ENCODE results near the gene TNFRSF1A. TPM values are rescaled to one million over a fixed set of nuclear protein-coding genes. Genes with fewer than 3 reads are reported as not detected.

TNFRSF1A gene
- total and polyA plus RNA-seq, 2 of the 13 experiments (the other 11 are each of a cell fraction or from before 2014, with no cell fraction given) = 41.5 to 61.2 TPM

DNA sequence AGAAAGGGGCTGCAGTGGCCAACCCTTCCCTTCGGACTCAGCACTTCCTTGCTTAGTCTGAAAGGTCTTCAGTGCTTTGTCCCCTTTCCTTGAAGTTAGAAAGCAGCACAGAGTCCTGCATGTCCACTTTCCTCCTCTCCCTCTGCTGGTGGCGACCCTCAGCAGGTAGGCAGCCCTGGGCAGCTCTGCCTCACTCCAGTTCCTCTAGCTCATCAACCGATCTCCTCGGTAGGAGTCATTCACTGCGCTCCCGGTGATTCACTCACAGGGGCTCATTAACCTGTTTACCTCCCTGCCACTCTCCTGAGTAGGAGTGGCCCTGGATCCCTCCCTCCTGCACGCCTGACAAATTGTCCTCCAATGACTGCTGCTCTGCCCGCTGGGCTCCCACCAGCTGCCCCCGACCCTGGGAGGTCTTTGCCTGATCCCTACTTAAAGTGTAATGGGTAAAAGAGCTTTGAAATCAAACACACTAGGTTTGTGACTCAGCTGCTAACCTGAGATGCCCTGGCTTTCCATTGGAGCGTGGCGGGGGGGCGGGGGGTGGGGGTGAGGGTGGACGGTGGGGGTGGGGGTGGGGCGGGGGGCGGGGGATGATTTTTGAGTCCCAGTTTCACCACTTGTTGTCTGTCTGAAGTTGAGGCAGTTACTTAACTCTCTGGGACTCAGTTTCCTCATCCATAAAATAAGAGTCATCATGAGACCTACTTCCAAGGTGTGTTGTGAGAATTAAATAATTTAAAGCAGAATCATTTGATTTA lies 29.3 kb upstream of the TNFRSF1A start (continued):
- TF ChIP-seq, protein P1, sequence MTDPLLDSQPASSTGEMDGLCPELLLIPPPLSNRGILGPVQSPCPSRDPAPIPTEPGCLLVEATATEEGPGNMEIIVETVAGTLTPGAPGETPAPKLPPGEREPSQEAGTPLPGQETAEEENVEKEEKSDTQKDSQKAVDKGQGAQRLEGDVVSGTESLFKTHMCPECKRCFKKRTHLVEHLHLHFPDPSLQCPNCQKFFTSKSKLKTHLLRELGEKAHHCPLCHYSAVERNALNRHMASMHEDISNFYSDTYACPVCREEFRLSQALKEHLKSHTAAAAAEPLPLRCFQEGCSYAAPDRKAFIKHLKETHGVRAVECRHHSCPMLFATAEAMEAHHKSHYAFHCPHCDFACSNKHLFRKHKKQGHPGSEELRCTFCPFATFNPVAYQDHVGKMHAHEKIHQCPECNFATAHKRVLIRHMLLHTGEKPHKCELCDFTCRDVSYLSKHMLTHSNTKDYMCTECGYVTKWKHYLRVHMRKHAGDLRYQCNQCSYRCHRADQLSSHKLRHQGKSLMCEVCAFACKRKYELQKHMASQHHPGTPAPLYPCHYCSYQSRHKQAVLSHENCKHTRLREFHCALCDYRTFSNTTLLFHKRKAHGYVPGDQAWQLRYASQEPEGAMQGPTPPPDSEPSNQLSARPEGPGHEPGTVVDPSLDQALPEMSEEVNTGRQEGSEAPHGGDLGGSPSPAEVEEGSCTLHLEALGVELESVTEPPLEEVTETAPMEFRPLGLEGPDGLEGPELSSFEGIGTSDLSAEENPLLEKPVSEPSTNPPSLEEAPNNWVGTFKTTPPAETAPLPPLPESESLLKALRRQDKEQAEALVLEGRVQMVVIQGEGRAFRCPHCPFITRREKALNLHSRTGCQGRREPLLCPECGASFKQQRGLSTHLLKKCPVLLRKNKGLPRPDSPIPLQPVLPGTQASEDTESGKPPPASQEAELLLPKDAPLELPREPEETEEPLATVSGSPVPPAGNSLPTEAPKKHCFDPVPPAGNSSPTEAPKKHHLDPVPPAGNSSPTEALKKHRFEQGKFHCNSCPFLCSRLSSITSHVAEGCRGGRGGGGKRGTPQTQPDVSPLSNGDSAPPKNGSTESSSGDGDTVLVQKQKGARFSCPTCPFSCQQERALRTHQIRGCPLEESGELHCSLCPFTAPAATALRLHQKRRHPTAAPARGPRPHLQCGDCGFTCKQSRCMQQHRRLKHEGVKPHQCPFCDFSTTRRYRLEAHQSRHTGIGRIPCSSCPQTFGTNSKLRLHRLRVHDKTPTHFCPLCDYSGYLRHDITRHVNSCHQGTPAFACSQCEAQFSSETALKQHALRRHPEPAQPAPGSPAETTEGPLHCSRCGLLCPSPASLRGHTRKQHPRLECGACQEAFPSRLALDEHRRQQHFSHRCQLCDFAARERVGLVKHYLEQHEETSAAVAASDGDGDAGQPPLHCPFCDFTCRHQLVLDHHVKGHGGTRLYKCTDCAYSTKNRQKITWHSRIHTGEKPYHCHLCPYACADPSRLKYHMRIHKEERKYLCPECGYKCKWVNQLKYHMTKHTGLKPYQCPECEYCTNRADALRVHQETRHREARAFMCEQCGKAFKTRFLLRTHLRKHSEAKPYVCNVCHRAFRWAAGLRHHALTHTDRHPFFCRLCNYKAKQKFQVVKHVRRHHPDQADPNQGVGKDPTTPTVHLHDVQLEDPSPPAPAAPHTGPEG (CRISPR knock-in tag; IDR thresholded peaks at IDR 0.05) = no peak
- no peak for TF ChIP-seq ZNF619 (CRISPR knock-in tag; IDR thresholded peaks at IDR 0.05)
- peak; percentile 31; the same call in 1 of the 2 replicates for TF ChIP-seq ZSCAN9 (CRISPR knock-in tag; IDR thresholded peaks at IDR 0.05; ENCODE audit: borderline replicate concordance)
- no peak for TF ChIP-seq ZNF33B (CRISPR knock-in tag; IDR thresholded peaks at IDR 0.05)
- no peak for TF ChIP-seq ZNF275 (CRISPR knock-in tag; IDR thresholded peaks at IDR 0.05; ENCODE audit: borderline replicate concordance)
- peak; percentile 59 for TF ChIP-seq ZMYM4 (CRISPR knock-in tag; IDR thresholded peaks at IDR 0.05)
- TF ChIP-seq, protein P2, sequence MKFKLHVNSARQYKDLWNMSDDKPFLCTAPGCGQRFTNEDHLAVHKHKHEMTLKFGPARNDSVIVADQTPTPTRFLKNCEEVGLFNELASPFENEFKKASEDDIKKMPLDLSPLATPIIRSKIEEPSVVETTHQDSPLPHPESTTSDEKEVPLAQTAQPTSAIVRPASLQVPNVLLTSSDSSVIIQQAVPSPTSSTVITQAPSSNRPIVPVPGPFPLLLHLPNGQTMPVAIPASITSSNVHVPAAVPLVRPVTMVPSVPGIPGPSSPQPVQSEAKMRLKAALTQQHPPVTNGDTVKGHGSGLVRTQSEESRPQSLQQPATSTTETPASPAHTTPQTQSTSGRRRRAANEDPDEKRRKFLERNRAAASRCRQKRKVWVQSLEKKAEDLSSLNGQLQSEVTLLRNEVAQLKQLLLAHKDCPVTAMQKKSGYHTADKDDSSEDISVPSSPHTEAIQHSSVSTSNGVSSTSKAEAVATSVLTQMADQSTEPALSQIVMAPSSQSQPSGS (CRISPR knock-in tag; IDR thresholded peaks at IDR 0.05) = peak; percentile 48; the same call in 1 of the 2 replicates
- no peak for TF ChIP-seq CAMTA2 (CRISPR knock-in tag; IDR thresholded peaks at IDR 0.05; ENCODE audit: borderline replicate concordance)
- peak; percentile 56; the same call in 1 of the 2 replicates for TF ChIP-seq CBX5 (CRISPR knock-in tag; IDR thresholded peaks at IDR 0.05; ENCODE audit: borderline replicate concordance)
- no peak for TF ChIP-seq DMAP1 (CRISPR knock-in tag; IDR thresholded peaks at IDR 0.05)
- TF ChIP-seq RORA (CRISPR knock-in tag; IDR thresholded peaks at IDR 0.05) = no peak
- 0 out of 2 replicates have a peak, but pooled peaks have one; percentile 31 for TF ChIP-seq SMAD3 (CRISPR knock-in tag; IDR thresholded peaks at IDR 0.05)
- TF ChIP-seq ZNF746 (CRISPR knock-in tag; IDR thresholded peaks at IDR 0.05) = peak; percentile 82
- no peak for TF ChIP-seq ZNF841 (CRISPR knock-in tag; IDR thresholded peaks at IDR 0.05; ENCODE audit: borderline replicate concordance)
- peak; percentile 63 for TF ChIP-seq PITX1 (CRISPR knock-in tag; IDR thresholded peaks at IDR 0.05)
- peak; percentile 65; the same call in 1 of the 2 replicates for TF ChIP-seq TSC22D2 (CRISPR knock-in tag; IDR thresholded peaks at IDR 0.05; ENCODE audit: borderline replicate concordance)
- TF ChIP-seq U2AF1 (optimal IDR thresholded peaks at IDR 0.05; ENCODE audit: low read depth, low read length) = no peak
- TF ChIP-seq, protein P3, sequence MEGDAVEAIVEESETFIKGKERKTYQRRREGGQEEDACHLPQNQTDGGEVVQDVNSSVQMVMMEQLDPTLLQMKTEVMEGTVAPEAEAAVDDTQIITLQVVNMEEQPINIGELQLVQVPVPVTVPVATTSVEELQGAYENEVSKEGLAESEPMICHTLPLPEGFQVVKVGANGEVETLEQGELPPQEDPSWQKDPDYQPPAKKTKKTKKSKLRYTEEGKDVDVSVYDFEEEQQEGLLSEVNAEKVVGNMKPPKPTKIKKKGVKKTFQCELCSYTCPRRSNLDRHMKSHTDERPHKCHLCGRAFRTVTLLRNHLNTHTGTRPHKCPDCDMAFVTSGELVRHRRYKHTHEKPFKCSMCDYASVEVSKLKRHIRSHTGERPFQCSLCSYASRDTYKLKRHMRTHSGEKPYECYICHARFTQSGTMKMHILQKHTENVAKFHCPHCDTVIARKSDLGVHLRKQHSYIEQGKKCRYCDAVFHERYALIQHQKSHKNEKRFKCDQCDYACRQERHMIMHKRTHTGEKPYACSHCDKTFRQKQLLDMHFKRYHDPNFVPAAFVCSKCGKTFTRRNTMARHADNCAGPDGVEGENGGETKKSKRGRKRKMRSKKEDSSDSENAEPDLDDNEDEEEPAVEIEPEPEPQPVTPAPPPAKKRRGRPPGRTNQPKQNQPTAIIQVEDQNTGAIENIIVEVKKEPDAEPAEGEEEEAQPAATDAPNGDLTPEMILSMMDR (CRISPR knock-in tag; IDR thresholded peaks at IDR 0.05) = peak; percentile 51
- TF ChIP-seq CBX1 (IDR thresholded peaks at IDR 0.05; ENCODE audit: low read depth) = peak; percentile 35
- TF ChIP-seq GABPB1 (CRISPR knock-in tag; IDR thresholded peaks at IDR 0.05) = 0 out of 2 replicates have a peak, but pooled peaks have one; percentile 23
